Sigmoid colon (tissue), 7 donors: ENCODE results near the gene EPB41L4B. TPM values are rescaled to one million over a fixed set of nuclear protein-coding genes. Genes with fewer than 3 reads are reported as not detected.

Source experiments
- DNase-seq: peaks from one replicate; pipeline ENCODE4 v3.0.0-alpha.2; 2019
- H3K27ac ChIP-seq, 4 donors: fragments of 200-600 bp; sonication (generic); one replicate each; pipeline ENCODE4 v1.5.1; 2016 to 2019; ENCODE audit warnings: mild to moderate bottlenecking in 1 of 4
- H3K27me3 ChIP-seq, 3 donors: fragments of 200-600 bp; sonication (generic); one replicate each; pipeline ENCODE4 v1.5.1; 2019; ENCODE audit warnings: mild to moderate bottlenecking in 1 of 3
- H3K36me3 ChIP-seq, 4 donors: fragments of 200-600 bp; sonication (generic); one replicate each; pipeline ENCODE4 v1.5.1; 2016 to 2019
- H3K4me1 ChIP-seq, 4 donors: fragments of 200-600 bp; sonication (generic); one replicate each; pipeline ENCODE4 v1.5.1; 2017 to 2019
- H3K4me3 ChIP-seq, 4 donors: fragments of 200-600 bp; sonication (generic); one replicate each; pipeline ENCODE4 v1.5.1; 2017 to 2019; ENCODE audit warnings: mild to moderate bottlenecking in 2 of 4, moderate library complexity in 1 of 4
- H3K9me3 ChIP-seq, 4 donors: fragments of 200-600 bp in 3 of 4; sonication (generic) in 3 of 4; one replicate each; pipeline versions ENCODE4 v1.5.1 to v1.6.1; 2013 to 2019
- CTCF ChIP-seq, 4 experiments: fragments of 450-650 bp in 3 of 4; fragments of 200-600 bp in 1 of 4; IDR thresholded peaks; one replicate each; pipeline ENCODE4 v1.5.1; 2016 to 2019; ENCODE audit warnings: antibody characterized with exemption in 4 of 4, mild to moderate bottlenecking in 3 of 4, moderate library complexity in 2 of 4
- EP300 ChIP-seq, 4 donors: sonication (generic); formaldehyde crosslinking; IDR thresholded peaks; one replicate each; pipeline ENCODE4 v1.6.1; 2017; ENCODE audit warnings: antibody characterized with exemption in 4 of 4
- POLR2A ChIP-seq, 2 donors: fragments of 450-650 bp; IDR thresholded peaks; one replicate each; pipeline ENCODE4 v1.6.1; 2016; ENCODE audit warnings: antibody characterized with exemption in 2 of 2, mild to moderate bottlenecking in 2 of 2, moderate library complexity in 2 of 2
- POLR2AphosphoS5 ChIP-seq, 4 donors: sonication (generic); formaldehyde crosslinking; IDR thresholded peaks; one replicate each; pipeline ENCODE4 v1.6.1; 2017; ENCODE audit warnings: antibody characterized with exemption in 4 of 4
- WGBS, 2 donors: extraction: QIAGEN DNeasy Blood & Tissue Kit; methylation state at CpG; one replicate each; pipeline ENCODE4 v1.1.7; 2013; 5-methylcytosine and 5-hydroxymethylcytosine counted together
- intact Hi-C: fragments of 100-400 bp; cut with DNase I; formaldehyde crosslinking; loops from one replicate; pipeline ENCODE4 v1.15.1; 2023
- polyA plus RNA-seq, 3 donors: library from polyadenylated mRNA; stranded (reverse); fragments of 200-250 nt; gene quantifications; one replicate each; pipeline ENCODE4 v1.2.3, GENCODE V29; 2013
- total RNA-seq, 4 donors: library from RNA; depleted of rRNA; stranded (reverse); fragments of >200 nt; gene quantifications; one replicate each; pipeline ENCODE4 v1.1.0, GENCODE V29; 2016
- donor health status: healthy with polysubstance abuse.
- donor health status: Bipolar disorder and iron deficiency.
- donor health status: healthy.

EPB41L4B gene
- total and polyA plus RNA-seq, 7 donors = 0.49 to 160 (median 2.5) TPM

- Histone ChIP-seq H3K27me3 (no peaks in the 10 kb centered on the region), H3K4me1 (no peaks in the 10 kb centered on the region), H3K4me3 (no peak overlapping the region), H3K9me3 (no peaks in the 10 kb centered on the region), H3K27ac (no peak overlapping the region), H3K36me3 (no peaks in the 10 kb centered on the region)
- WGBS, 2 donors = 52 to 77% methylated on average over 9 of the region's 9 CpGs
- intact Hi-C loops = no loop called here
- DNase-seq = no peak
- TF ChIP-seq POLR2AphosphoS5 (IDR thresholded peaks at IDR 0.05) = no peak
- TF ChIP-seq POLR2A (IDR thresholded peaks at IDR 0.05) = no peak
- TF ChIP-seq EP300 (IDR thresholded peaks at IDR 0.05) = no peak
- no peak for TF ChIP-seq CTCF (IDR thresholded peaks at IDR 0.05)
These were observed 88.2 kb downstream of the EPB41L4B start for GRCh38 chr9:109232449-109233237.

- no peak for TF ChIP-seq POLR2AphosphoS5 (IDR thresholded peaks at IDR 0.05)
- Histone ChIP-seq H3K4me3 (no peak overlapping the region), H3K27ac (no peak overlapping the region), H3K9me3 (no peaks in the 10 kb centered on the region), H3K4me1 (no peaks in the 10 kb centered on the region), H3K36me3 (no peaks in the 10 kb centered on the region), H3K27me3 (no peaks in the 10 kb centered on the region)
- 28 to 78% methylated on average over 1 of the region's 1 CpG for WGBS, 2 donors
- intact Hi-C loops = no loop called here
- no peak for DNase-seq
These were observed 89.3 kb downstream of the EPB41L4B start for GRCh38 chr9:109231593-109231992.

- 89 to 90% methylated on average over 4 of the region's 4 CpGs for WGBS, 2 donors
- Histone ChIP-seq H3K4me1 (no peaks in the 10 kb centered on the region), H3K27me3 (no peaks in the 10 kb centered on the region), H3K36me3 (no peaks in the 10 kb centered on the region), H3K27ac (no peak overlapping the region), H3K4me3 (no peak overlapping the region), H3K9me3 (no peaks in the 10 kb centered on the region)
- intact Hi-C loops = no loop called here
- TF ChIP-seq POLR2A (IDR thresholded peaks at IDR 0.05) = no peak
- no peak for TF ChIP-seq EP300 (IDR thresholded peaks at IDR 0.05)
- no peak for TF ChIP-seq CTCF (IDR thresholded peaks at IDR 0.05)
- TF ChIP-seq POLR2AphosphoS5 (IDR thresholded peaks at IDR 0.05) = no peak
- DNase-seq = no peak
These were observed 90.6 kb downstream of the EPB41L4B start for GRCh38 chr9:109230277-109230676.

- Histone ChIP-seq H3K4me1 (no peaks in the 10 kb centered on the region), H3K27ac (no peak overlapping the region), H3K36me3 (no peaks in the 10 kb centered on the region), H3K27me3 (no peaks in the 10 kb centered on the region), H3K4me3 (no peak overlapping the region), H3K9me3 (no peaks in the 10 kb centered on the region)
- 86 to 92% methylated on average over 3 of the region's 3 CpGs for WGBS, 2 donors
- DNase-seq = no peak
- TF ChIP-seq EP300 (IDR thresholded peaks at IDR 0.05) = no peak
- no peak for TF ChIP-seq POLR2A (IDR thresholded peaks at IDR 0.05)
- TF ChIP-seq CTCF (IDR thresholded peaks at IDR 0.05) = no peak
- intact Hi-C loops = no loop called here
These were observed 91.2 kb downstream of the EPB41L4B start for GRCh38 chr9:109229682-109230081.

DNA sequence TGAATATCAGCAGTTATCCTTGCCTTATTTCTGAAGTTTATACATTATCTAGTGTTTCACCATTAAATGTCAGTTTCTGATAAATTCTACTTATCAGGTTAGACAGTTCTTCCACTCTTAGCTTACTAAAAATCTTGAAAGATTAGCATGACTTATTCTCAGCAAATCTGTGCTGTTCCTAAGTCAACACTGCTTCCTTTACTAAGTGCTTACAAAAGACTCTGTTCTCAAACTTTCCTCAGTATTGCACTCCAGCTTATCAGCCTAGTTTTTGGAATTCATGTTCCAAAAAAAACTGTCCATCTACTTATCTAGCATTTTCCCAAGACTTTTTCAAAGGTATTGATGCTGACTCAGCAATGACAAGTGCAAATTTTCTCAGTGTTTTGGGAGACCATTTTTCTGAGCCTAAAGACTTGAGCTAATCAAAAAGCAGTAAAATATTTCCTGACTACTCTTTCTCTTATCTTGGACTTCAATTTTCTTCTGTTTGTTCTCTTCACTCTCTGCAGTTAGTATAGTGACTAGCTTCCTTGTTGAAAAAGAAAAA is 92.7 kb downstream of the EPB41L4B start:
- Histone ChIP-seq H3K4me1 (no peaks in the 10 kb centered on the region), H3K27me3 (no peaks in the 10 kb centered on the region), H3K27ac (no peak overlapping the region), H3K36me3 (no peaks in the 10 kb centered on the region), H3K4me3 (no peak overlapping the region), H3K9me3 (no peaks in the 10 kb centered on the region)
- TF ChIP-seq EP300 (IDR thresholded peaks at IDR 0.05) (no peak), POLR2A (IDR thresholded peaks at IDR 0.05) (no peak), CTCF (IDR thresholded peaks at IDR 0.05) (no peak), POLR2AphosphoS5 (IDR thresholded peaks at IDR 0.05) (no peak)
- intact Hi-C loops = no loop called here
- no peak for DNase-seq
